ENCODE data around the gene PIP.

DNA sequence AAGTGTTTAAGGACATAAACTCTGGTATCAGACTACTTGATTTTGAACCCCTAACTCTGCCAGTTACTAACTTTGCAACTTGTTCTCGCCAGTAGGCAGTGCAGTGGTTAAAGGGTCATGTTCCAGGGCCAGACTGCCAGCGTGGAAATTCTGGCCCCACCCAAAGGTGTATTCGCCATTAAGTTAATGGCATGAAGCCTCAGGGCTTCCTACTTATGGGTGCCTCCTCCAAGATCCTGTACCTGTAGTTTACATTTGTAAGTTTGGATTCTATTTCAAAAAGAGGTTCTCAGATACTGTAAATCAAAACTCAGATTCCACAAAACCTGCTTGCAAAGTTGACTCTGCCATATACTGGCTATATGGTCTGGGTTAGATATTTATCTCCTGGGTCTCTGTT is 2.8 kb upstream of the PIP start:
- TF ChIP-seq, protein P1, sequence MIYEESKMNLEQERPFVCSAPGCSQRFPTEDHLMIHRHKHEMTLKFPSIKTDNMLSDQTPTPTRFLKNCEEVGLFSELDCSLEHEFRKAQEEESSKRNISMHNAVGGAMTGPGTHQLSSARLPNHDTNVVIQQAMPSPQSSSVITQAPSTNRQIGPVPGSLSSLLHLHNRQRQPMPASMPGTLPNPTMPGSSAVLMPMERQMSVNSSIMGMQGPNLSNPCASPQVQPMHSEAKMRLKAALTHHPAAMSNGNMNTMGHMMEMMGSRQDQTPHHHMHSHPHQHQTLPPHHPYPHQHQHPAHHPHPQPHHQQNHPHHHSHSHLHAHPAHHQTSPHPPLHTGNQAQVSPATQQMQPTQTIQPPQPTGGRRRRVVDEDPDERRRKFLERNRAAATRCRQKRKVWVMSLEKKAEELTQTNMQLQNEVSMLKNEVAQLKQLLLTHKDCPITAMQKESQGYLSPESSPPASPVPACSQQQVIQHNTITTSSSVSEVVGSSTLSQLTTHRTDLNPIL (CRISPR knock-in tag; IDR thresholded peaks at IDR 0.05; ENCODE audit: low read depth): no peak
- TF ChIP-seq ZFP3 (CRISPR knock-in tag; IDR thresholded peaks at IDR 0.05) (no peak), CSDC2 (CRISPR knock-in tag; IDR thresholded peaks at IDR 0.05) (no peak), ARNTL (CRISPR knock-in tag; IDR thresholded peaks at IDR 0.05; ENCODE audit: borderline replicate concordance, low read depth) (no peak), ZNF565 (CRISPR knock-in tag; conservative IDR thresholded peaks at IDR 0.05; ENCODE audit: low read depth) (no peak), SNAI2 (CRISPR knock-in tag; IDR thresholded peaks at IDR 0.05) (no peak), ZFP30 (CRISPR knock-in tag; IDR thresholded peaks at IDR 0.05) (no peak), ZNF8 (CRISPR knock-in tag; IDR thresholded peaks at IDR 0.05) (no peak), PPARA (CRISPR knock-in tag; IDR thresholded peaks at IDR 0.05; ENCODE audit: borderline replicate concordance) (no peak), RARB (CRISPR knock-in tag; IDR thresholded peaks at IDR 0.05) (no peak), OSR1 (CRISPR knock-in tag; IDR thresholded peaks at IDR 0.05) (no peak), BACH2 (CRISPR knock-in tag; IDR thresholded peaks at IDR 0.05; ENCODE audit: borderline replicate concordance) (no peak), ZC3H10 (CRISPR knock-in tag; IDR thresholded peaks at IDR 0.05) (no peak)
- TF ChIP-seq, protein P2, sequence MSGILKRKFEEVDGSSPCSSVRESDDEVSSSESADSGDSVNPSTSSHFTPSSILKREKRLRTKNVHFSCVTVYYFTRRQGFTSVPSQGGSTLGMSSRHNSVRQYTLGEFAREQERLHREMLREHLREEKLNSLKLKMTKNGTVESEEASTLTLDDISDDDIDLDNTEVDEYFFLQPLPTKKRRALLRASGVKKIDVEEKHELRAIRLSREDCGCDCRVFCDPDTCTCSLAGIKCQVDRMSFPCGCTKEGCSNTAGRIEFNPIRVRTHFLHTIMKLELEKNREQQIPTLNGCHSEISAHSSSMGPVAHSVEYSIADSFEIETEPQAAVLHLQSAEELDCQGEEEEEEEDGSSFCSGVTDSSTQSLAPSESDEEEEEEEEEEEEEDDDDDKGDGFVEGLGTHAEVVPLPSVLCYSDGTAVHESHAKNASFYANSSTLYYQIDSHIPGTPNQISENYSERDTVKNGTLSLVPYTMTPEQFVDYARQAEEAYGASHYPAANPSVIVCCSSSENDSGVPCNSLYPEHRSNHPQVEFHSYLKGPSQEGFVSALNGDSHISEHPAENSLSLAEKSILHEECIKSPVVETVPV (CRISPR knock-in tag; IDR thresholded peaks at IDR 0.05): no peak
